ENCODE data around the gene CLVS2. TPM values are rescaled to one million over a fixed set of nuclear protein-coding genes. Genes with fewer than 3 reads are reported as not detected.

The CLVS2 gene
- total RNA-seq, 1 donor from 2014 or later = 0.34 TPM

DNA sequence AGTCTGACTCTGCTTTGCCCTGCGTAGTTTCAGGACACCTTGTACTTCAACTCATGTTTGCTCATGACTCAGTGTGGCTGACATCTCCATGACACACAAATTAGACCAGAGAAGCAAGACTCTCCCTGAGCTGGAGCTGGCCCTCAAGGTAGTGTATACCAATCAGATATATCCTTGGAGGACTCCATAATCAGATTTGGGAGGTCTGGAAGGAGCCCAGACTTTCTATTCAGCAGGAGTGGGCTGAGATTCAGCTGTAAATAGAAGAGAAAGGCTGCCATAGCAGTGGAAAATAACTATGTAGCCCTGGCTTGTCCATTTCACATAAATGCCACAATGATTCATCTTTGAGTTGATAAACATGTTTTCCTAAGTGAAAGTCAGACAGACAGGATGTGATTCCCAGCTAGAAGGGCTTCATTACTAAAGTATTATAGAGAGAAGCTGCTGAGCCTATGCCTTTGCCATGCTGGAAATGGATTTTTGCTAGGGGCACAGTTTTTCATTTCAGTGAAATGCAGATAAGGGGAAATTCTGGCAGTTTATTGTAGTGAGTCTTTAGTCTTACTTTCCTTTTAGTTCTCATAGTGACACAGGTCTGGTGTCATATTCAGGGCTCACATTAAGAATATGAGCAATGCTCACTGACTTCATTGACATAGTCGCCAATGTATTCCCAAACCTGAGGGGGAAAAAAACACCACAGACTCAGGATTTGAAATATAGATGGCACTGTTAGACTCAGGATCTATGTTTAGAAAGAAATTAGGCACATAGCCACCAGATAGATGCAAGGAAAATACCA, 95.3 kb downstream of the CLVS2 start:
- H3K27me3 Mint-ChIP-seq = no peaks in the 10 kb centered on the region
- DNase-seq (ENCODE audit: low spot score, unreplicated experiment) = no peak
- peak overlapping the region; percentile 24 for H3K27ac Mint-ChIP-seq
- H3K4me1 Mint-ChIP-seq (ENCODE audit: low read depth) = peaks cover 15% of the 10 kb centered on the region
- no peaks in the 10 kb centered on the region for H3K36me3 Mint-ChIP-seq (ENCODE audit: insufficient read depth)
- no peak overlapping the region for H3K4me3 Mint-ChIP-seq (ENCODE audit: low read depth)
- no peaks in the 10 kb centered on the region for H3K9me3 Mint-ChIP-seq (ENCODE audit: low read depth)
- no peak for TF ChIP-seq CTCF (IDR thresholded peaks at IDR 0.05; ENCODE audit: unreplicated experiment)

- no peak for DNase-seq (ENCODE audit: low spot score, unreplicated experiment)
- H3K27ac Mint-ChIP-seq = no peak overlapping the region
- H3K4me1 Mint-ChIP-seq (ENCODE audit: low read depth) = peaks cover 15% of the 10 kb centered on the region
- no peaks in the 10 kb centered on the region for H3K27me3 Mint-ChIP-seq
- H3K9me3 Mint-ChIP-seq (ENCODE audit: low read depth) = no peaks in the 10 kb centered on the region
- H3K36me3 Mint-ChIP-seq (ENCODE audit: insufficient read depth) = no peaks in the 10 kb centered on the region
- no peak for TF ChIP-seq CTCF (IDR thresholded peaks at IDR 0.05; ENCODE audit: unreplicated experiment)
- H3K4me3 Mint-ChIP-seq (ENCODE audit: low read depth) = no peak overlapping the region
Observed at GRCh38 chr6:123091896-123092271, 95.8 kb downstream of the CLVS2 start.

- Mint-ChIP-seq H3K4me3 (ENCODE audit: low read depth) (no peak overlapping the region), H3K9me3 (ENCODE audit: low read depth) (no peaks in the 10 kb centered on the region), H3K27me3 (no peaks in the 10 kb centered on the region), H3K4me1 (ENCODE audit: low read depth) (peaks cover 10% of the 10 kb centered on the region), H3K27ac (no peak overlapping the region), H3K36me3 (ENCODE audit: insufficient read depth) (no peaks in the 10 kb centered on the region)
- no peak for TF ChIP-seq CTCF (IDR thresholded peaks at IDR 0.05; ENCODE audit: unreplicated experiment)
- no peak for DNase-seq (ENCODE audit: low spot score, unreplicated experiment)
Observed at GRCh38 chr6:123094795-123095194, 98.8 kb downstream of the CLVS2 start.

DNA sequence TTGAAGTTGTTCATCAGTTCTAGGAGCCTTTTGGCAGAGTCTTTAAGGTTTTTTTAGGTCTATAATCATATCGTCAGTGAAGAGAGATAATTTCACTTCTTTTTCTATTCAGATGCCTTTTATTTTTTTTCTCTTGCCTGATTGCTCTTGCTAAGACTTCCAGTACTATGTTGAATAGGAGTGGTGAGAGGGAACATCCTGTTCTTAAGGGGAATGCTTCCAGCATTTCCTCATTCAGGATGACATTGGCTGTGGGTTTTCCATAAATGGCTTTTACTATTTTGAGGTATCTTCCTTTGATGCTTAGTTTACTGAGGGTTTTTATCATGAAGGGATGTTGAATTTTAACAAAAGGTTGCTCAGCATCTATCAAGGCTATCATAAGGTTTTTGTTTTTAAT, 109.5 kb downstream of the CLVS2 start:
- no peak for DNase-seq (ENCODE audit: low spot score, unreplicated experiment)
- no peak overlapping the region for H3K4me3 Mint-ChIP-seq (ENCODE audit: low read depth)

DNA sequence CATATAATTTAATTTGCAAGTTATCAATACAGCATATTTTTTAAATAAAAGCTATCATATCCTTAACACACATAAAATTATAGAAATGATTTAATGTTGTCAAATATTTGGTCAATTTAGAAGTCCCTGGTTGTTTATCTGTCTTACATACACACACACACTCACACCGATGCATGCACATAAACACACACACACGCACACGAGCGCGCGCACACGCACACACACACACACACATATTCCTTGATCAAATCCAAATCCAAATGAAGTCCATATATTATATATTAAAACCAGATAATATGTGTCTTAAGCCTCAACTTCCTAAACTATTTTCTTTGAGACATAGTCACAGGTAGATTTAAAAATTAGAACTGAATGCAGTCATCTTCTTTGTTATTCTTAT, 120.3 kb downstream of the CLVS2 start:
- DNase-seq (ENCODE audit: low spot score, unreplicated experiment) = no peak
- no peaks in the 10 kb centered on the region for H3K36me3 Mint-ChIP-seq (ENCODE audit: insufficient read depth)
- H3K27ac Mint-ChIP-seq = no peak overlapping the region
- no peaks in the 10 kb centered on the region for H3K9me3 Mint-ChIP-seq (ENCODE audit: low read depth)
- H3K4me1 Mint-ChIP-seq (ENCODE audit: low read depth) = no peaks in the 10 kb centered on the region
- H3K27me3 Mint-ChIP-seq = no peaks in the 10 kb centered on the region
- H3K4me3 Mint-ChIP-seq (ENCODE audit: low read depth) = no peak overlapping the region
- TF ChIP-seq CTCF (IDR thresholded peaks at IDR 0.05; ENCODE audit: unreplicated experiment) = no peak

More for the DNA sequence above, 109.5 kb downstream of the CLVS2 start:
- no peaks in the 10 kb centered on the region for H3K4me1 Mint-ChIP-seq (ENCODE audit: low read depth)
- TF ChIP-seq CTCF (IDR thresholded peaks at IDR 0.05; ENCODE audit: unreplicated experiment) = no peak
- H3K9me3 Mint-ChIP-seq (ENCODE audit: low read depth) = peaks cover 16% of the 10 kb centered on the region
- no peaks in the 10 kb centered on the region for H3K27me3 Mint-ChIP-seq
- no peaks in the 10 kb centered on the region for H3K36me3 Mint-ChIP-seq (ENCODE audit: insufficient read depth)
- no peak overlapping the region for H3K27ac Mint-ChIP-seq
